Peyer's patch (tissue), 4 donors: ENCODE data around the gene TMEM202.

ENCODE experiments used
- CTCF ChIP-seq, 6 experiments: fragments of 450-650 bp in 4 of 6; fragments of 200-600 bp in 2 of 6; sonication (generic) in 1 of 6; IDR thresholded peaks; one replicate each; pipeline ENCODE4 v1.5.1; 2017 to 2019; ENCODE audit warnings: antibody characterized with exemption in 6 of 6, mild to moderate bottlenecking in 3 of 6, moderate library complexity in 1 of 6
- POLR2A ChIP-seq, 2 donors: fragments of 450-650 bp; IDR thresholded peaks; one replicate each; pipeline ENCODE4 v1.5.1; 2017; ENCODE audit warnings: antibody characterized with exemption in 2 of 2, mild to moderate bottlenecking in 2 of 2, moderate library complexity in 2 of 2

- TF ChIP-seq POLR2A (IDR thresholded peaks at IDR 0.05) (no peak), CTCF (IDR thresholded peaks at IDR 0.05) (no peak)
Observed at GRCh38 chr15:72368325-72368724, 29.8 kb upstream of the TMEM202 start.
